A549 (cell line): Measurements from ENCODE around the gene AFF2. TPM values are rescaled to one million over a fixed set of nuclear protein-coding genes. Genes with fewer than 3 reads are reported as not detected.

Experiments
- ATAC-seq, 2 experiments: fragments of 200-7000 bp in 1 of 2; fragments of >200 bp in 1 of 2; cut with Nextera tagmentation in 1 of 2; cut with Tn5 transposase in 1 of 2; 3 replicates each; pipeline versions ENCODE4 v1.8.0 to v1.9.1; 2018 to 2020; ENCODE audit warnings: mild to moderate bottlenecking in 1 of 2, moderate library complexity in 1 of 2
- CTCF ChIA-PET: fragments of 300-600 bp; sonication (Branson Sonifier 250); formaldehyde crosslinking; extraction: SDS; loops from one replicate; lab custom pipeline; 2021; ENCODE audit warnings: antibody characterized with exemption, inconsistent platforms; lab: Yijun Ruan, JAX
- POLR2A ChIA-PET: fragments of 350-600 bp; formaldehyde crosslinking; extraction: SDS; loops from one replicate; lab custom pipeline; 2021; ENCODE audit warnings: antibody characterized with exemption, inconsistent platforms; lab: Yijun Ruan, JAX
- DNase-seq, 2 experiments: peaks; one replicate each; pipeline versions ENCODE4 v3.0.0 to v3.0.0-alpha.2; 2011 to 2016; ENCODE audit warnings: low read depth in 1 of 2, low spot score in 1 of 2
- FAIRE-seq: peaks from 2 replicates; lab custom pipeline; 2011; peaks lifted over from hg19 to GRCh38; lab: Jason Lieb, UNC
- H3K27ac ChIP-seq, 2 experiments: fragments of >200 bp; sonication (Bioruptor Twin); formaldehyde crosslinking; 3 replicates each; pipeline ENCODE4 v1.5.1; 2016 to 2017
- H3K4me1 ChIP-seq: fragments of >200 bp; sonication (Bioruptor Twin); formaldehyde crosslinking; 3 replicates; pipeline ENCODE4 v1.6.1; 2016
- H3K4me2 ChIP-seq: fragments of >200 bp; sonication (Bioruptor Twin); formaldehyde crosslinking; 3 replicates; pipeline ENCODE4 v1.6.1; 2016
- H3K4me3 ChIP-seq: fragments of >200 bp; sonication (Bioruptor Twin); formaldehyde crosslinking; 3 replicates; pipeline ENCODE4 v1.5.1; 2016
- H3K9me3 ChIP-seq: fragments of >200 bp; sonication (Bioruptor Twin); formaldehyde crosslinking; 3 replicates; pipeline ENCODE4 v1.6.1; 2016
- CBX2 ChIP-seq: fragments of 200-600 bp; sonication (generic); IDR thresholded peaks from 2 replicates; pipeline ENCODE4 v1.6.1; 2016; ENCODE audit warnings: low read depth, mild to moderate bottlenecking, borderline replicate concordance
- CBX8 ChIP-seq: fragments of 200-600 bp; sonication (generic); IDR thresholded peaks from 2 replicates; pipeline ENCODE4 v1.6.1; 2016
- CHD2 ChIP-seq: fragments of 150-350 bp; IDR thresholded peaks from 2 replicates; pipeline ENCODE4 v1.6.1; 2014; ENCODE audit warnings: low read length; ENCODE audit not compliant: partially characterized antibody
- CTCF ChIP-seq: fragments of >200 bp; sonication (Bioruptor Twin); formaldehyde crosslinking; IDR thresholded peaks from 3 replicates; pipeline ENCODE4 v1.5.1; 2016
- EHF ChIP-seq: fragments of 250-450 bp; sonication (Bioruptor Pico); IDR thresholded peaks from 2 replicates; pipeline ENCODE4 v1.5.0; 2020; ENCODE audit warnings: mild to moderate bottlenecking
- EHMT2 ChIP-seq: fragments of 200-600 bp; sonication (generic); IDR thresholded peaks from 2 replicates; pipeline ENCODE4 v1.6.1; 2016; ENCODE audit warnings: antibody characterized with exemption, low read depth, mild to moderate bottlenecking, moderate library complexity
- EP300 ChIP-seq, 2 experiments: fragments of >200 bp; sonication (Bioruptor Twin); formaldehyde crosslinking; IDR thresholded peaks; 2 replicates in 1 of 2; 3 replicates in 1 of 2; pipeline ENCODE4 v1.6.1; 2016 to 2017
- FOSB ChIP-seq: fragments of 250-450 bp; sonication (Bioruptor Pico); IDR thresholded peaks from 2 replicates; pipeline ENCODE4 v1.5.0; 2020; ENCODE audit warnings: mild to moderate bottlenecking, moderate library complexity
- GATA3 ChIP-seq: IDR thresholded peaks from 2 replicates; pipeline ENCODE4 v1.6.1; 2012; ENCODE audit warnings: borderline replicate concordance
- HMGXB4 ChIP-seq: fragments of 250-450 bp; sonication (Bioruptor Pico); IDR thresholded peaks from 2 replicates; pipeline ENCODE4 v1.5.0; 2021; ENCODE audit warnings: mild to moderate bottlenecking, moderate library complexity, borderline replicate concordance
- HOXA7 ChIP-seq: fragments of 250-450 bp; sonication (Bioruptor Pico); IDR thresholded peaks from 2 replicates; pipeline ENCODE4 v1.5.0; 2020; ENCODE audit warnings: mild to moderate bottlenecking, moderate library complexity
- HOXB13 ChIP-seq: fragments of 250-450 bp; sonication (Bioruptor Pico); IDR thresholded peaks from 2 replicates; pipeline ENCODE4 v1.5.0; 2020; ENCODE audit warnings: low read depth, mild to moderate bottlenecking, moderate library complexity
- MAZ ChIP-seq: fragments of 150-350 bp; IDR thresholded peaks from 2 replicates; pipeline ENCODE4 v1.6.1; 2014; ENCODE audit warnings: antibody characterized with exemption, low read depth, low read length, borderline replicate concordance
- NR3C1 ChIP-seq: fragments of >200 bp; sonication (Bioruptor Twin); formaldehyde crosslinking; IDR thresholded peaks from 3 replicates; pipeline ENCODE4 v1.6.1; 2017
- POLR2AphosphoS2 ChIP-seq: conservative IDR thresholded peaks from 2 replicates; pipeline ENCODE4 v1.6.1; 2012; ENCODE audit warnings: low read length, improper control_type of control experiment, inconsistent platforms
- RAD21 ChIP-seq, 2 experiments: fragments of >200 bp in 1 of 2; sonication (Bioruptor Twin) in 1 of 2; formaldehyde crosslinking in 1 of 2; IDR thresholded peaks in 1 of 2; conservative IDR thresholded peaks in 1 of 2; 2 replicates in 1 of 2; 3 replicates in 1 of 2; pipeline ENCODE4 v1.6.1; 2012 to 2018; ENCODE audit warnings: inconsistent platforms in 1 of 2
- RARB ChIP-seq: fragments of 250-450 bp; sonication (Bioruptor Pico); IDR thresholded peaks from 2 replicates; pipeline ENCODE4 v1.8.0; 2021; ENCODE audit warnings: mild to moderate bottlenecking, moderate library complexity
- RCOR1 ChIP-seq: fragments of 150-350 bp; IDR thresholded peaks from 2 replicates; pipeline ENCODE4 v1.6.1; 2014; ENCODE audit warnings: antibody characterized with exemption, low read length, low read depth
- REST ChIP-seq: fragments of 200-600 bp; sonication (generic); IDR thresholded peaks from 2 replicates; pipeline ENCODE4 v1.6.1; 2016; ENCODE audit warnings: antibody characterized with exemption, mild to moderate bottlenecking, moderate library complexity
- RFX5 ChIP-seq: fragments of 450-650 bp; IDR thresholded peaks from 2 replicates; pipeline ENCODE4 v1.7.1; 2014; ENCODE audit warnings: antibody characterized with exemption, mild to moderate bottlenecking, moderate library complexity
- RNF2 ChIP-seq: fragments of 200-600 bp; sonication (generic); IDR thresholded peaks from 2 replicates; pipeline ENCODE4 v1.6.1; 2016; ENCODE audit warnings: low read depth, mild to moderate bottlenecking, antibody characterized with exemption, moderate library complexity, borderline replicate concordance
- SMC3 ChIP-seq: fragments of >200 bp; sonication (Bioruptor Twin); formaldehyde crosslinking; IDR thresholded peaks from 3 replicates; pipeline ENCODE4 v1.6.1; 2018; ENCODE audit warnings: inconsistent platforms
- SREBF2 ChIP-seq: fragments of 450-650 bp; IDR thresholded peaks from 2 replicates; pipeline ENCODE4 v1.6.1; 2014; ENCODE audit warnings: mild to moderate bottlenecking, moderate library complexity
- USF2 ChIP-seq: fragments of 450-650 bp; IDR thresholded peaks from 2 replicates; pipeline ENCODE4 v1.6.1; 2014; ENCODE audit warnings: antibody characterized with exemption
- ZFP36 ChIP-seq: fragments of 450-650 bp; IDR thresholded peaks from 2 replicates; pipeline ENCODE4 v1.6.1; 2014; ENCODE audit warnings: borderline replicate concordance; ENCODE audit not compliant: partially characterized antibody
- WGBS: methylation state at CpG from one replicate; pipeline ENCODE4 v1.1.6; 2017; ENCODE audit errors: missing lambda C conversion rate; 5-methylcytosine and 5-hydroxymethylcytosine counted together
- polyA plus RNA-seq, 4 experiments: library from polyadenylated mRNA; depleted of rRNA in 3 of 4; stranded (reverse); fragments of >200 nt; fragmentation: RNase III in 1 of 4; extraction: RNeasy Plus Mini Kit Qiagen cat#74134 plus additional on column Dnase treatment in 1 of 4; gene quantifications; 2 replicates in 3 of 4; 3 replicates in 1 of 4; pipeline ENCODE4 v1.2.3, GENCODE V29; 2011 to 2017
- TF ChIP-seq, protein P1 (sequence below): IDR thresholded peaks from 2 replicates; pipeline ENCODE4 v1.6.1; 2012

AFF2 gene
- polyA plus RNA-seq, 2 of the 4 experiments (the other 2 are of a cell fraction): 0.04 TPM; not detected in 1

GRCh38 chrX:149043401-149043800 is 543.0 kb downstream of the AFF2 start:
- FAIRE-seq (no peak), ATAC-seq (no peak), DNase-seq (no peak)
- H3K27ac ChIP-seq: no peak overlapping the region
- no peaks in the 10 kb centered on the region for H3K4me1 ChIP-seq
- no peak overlapping the region for H3K4me3 ChIP-seq
- H3K9me3 ChIP-seq: no peaks in the 10 kb centered on the region
- ChIA-PET POLR2A (no interaction called here), CTCF (no interaction called here)
- 54% methylated on average over 3 of the region's 3 CpGs for WGBS
- H3K4me2 ChIP-seq: no peak overlapping the region
- TF ChIP-seq, protein P1, sequence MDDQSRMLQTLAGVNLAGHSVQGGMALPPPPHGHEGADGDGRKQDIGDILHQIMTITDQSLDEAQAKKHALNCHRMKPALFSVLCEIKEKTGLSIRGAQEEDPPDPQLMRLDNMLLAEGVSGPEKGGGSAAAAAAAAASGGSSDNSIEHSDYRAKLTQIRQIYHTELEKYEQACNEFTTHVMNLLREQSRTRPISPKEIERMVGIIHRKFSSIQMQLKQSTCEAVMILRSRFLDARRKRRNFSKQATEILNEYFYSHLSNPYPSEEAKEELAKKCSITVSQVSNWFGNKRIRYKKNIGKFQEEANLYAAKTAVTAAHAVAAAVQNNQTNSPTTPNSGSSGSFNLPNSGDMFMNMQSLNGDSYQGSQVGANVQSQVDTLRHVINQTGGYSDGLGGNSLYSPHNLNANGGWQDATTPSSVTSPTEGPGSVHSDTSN: no peak
- TF ChIP-seq CBX8: no peak
- no peak for TF ChIP-seq RAD21 (conservative IDR thresholded peaks at IDR 0.05 in 1 of 2, IDR thresholded peaks at IDR 0.05 in 1 of 2)
- TF ChIP-seq RARB (CRISPR knock-in tag): no peak
- no peak for TF ChIP-seq CHD2
- no peak for TF ChIP-seq NR3C1
- no peak for TF ChIP-seq HOXA7 (CRISPR knock-in tag)
- no peak for TF ChIP-seq SMC3
- TF ChIP-seq SREBF2: no peak
- TF ChIP-seq MAZ: no peak
- no peak for TF ChIP-seq CTCF
- TF ChIP-seq POLR2AphosphoS2: no peak
- TF ChIP-seq GATA3: no peak
- TF ChIP-seq REST: no peak
- TF ChIP-seq RCOR1: no peak
- TF ChIP-seq FOSB (CRISPR knock-in tag): no peak
- no peak for TF ChIP-seq ZFP36
- TF ChIP-seq HMGXB4: no peak

- ChIA-PET POLR2A (no interaction called here), CTCF (no interaction called here)
- FAIRE-seq: no peak
- TF ChIP-seq CBX2: no peak
- TF ChIP-seq, protein P1: no peak
- no peak for TF ChIP-seq USF2
- no peak for TF ChIP-seq SREBF2
- no peak for TF ChIP-seq EP300 (IDR thresholded peaks at IDR 0.05)
- no peak for TF ChIP-seq RFX5
- TF ChIP-seq EHF (CRISPR knock-in tag): no peak
- no peak for TF ChIP-seq ZFP36
- TF ChIP-seq RARB (CRISPR knock-in tag): no peak
- no peak for TF ChIP-seq HOXB13 (CRISPR knock-in tag)
- no peak for TF ChIP-seq RNF2
- no peak for TF ChIP-seq EHMT2
Observed at GRCh38 chrX:149044471-149044870, 544.1 kb downstream of the AFF2 start.

More at GRCh38 chrX:149044471-149044870, 544.1 kb downstream of the AFF2 start:
- Histone ChIP-seq H3K4me1 (no peaks in the 10 kb centered on the region), H3K4me2 (no peak overlapping the region), H3K27ac (no peak overlapping the region), H3K9me3 (no peaks in the 10 kb centered on the region), H3K4me3 (no peak overlapping the region)
- DNase-seq (no peak), ATAC-seq (no peak)
- 0% methylated on average over 2 of the region's 2 CpGs for WGBS
